ENCODE measurements around the gene COL20A1.

DNA sequence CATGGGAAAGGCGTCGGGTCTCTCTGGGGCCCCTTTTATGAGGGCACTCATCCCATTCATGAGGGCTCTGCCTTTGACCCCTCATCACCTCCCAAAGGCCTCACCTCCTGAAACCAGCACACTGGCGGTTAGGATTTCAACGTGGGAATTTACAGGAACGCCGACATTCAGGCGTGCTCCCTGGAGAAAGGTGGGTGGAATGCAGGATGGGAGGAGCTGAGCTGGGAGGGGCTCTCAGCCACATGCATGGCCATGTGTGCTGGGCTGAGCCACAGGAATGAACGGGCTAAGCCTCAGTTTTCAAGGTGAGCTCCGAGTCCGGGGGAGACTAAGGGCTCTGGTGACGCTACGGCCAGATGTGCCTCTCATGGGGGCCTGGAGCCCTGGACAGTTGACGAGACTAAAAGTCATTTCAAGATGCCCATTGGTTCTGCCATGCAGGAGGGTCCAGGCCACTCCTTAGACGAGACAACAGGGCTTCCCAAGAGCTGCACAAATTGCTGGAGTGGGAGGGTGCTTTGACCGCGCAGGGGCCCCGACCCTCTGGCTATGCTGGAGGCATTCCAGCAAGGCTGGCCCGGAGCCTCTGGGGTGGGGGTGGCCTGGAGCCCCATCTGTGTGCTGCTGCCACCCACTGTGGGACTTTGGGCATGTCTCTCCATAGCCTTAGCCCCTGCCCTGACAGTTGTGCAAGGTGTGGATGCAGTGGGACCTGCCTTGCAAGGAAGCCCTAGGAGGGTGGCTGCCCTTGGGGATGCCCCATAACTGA, 24.1 kb upstream of the COL20A1 start:
- TF ChIP-seq CTCF (IDR thresholded peaks at IDR 0.05) (no peak), POLR2A (IDR thresholded peaks at IDR 0.05) (no peak)

All from testis (tissue), 2 donors.